ENCODE data around the gene CTBP1. TPM values are rescaled to one million over a fixed set of nuclear protein-coding genes. Genes with fewer than 3 reads are reported as not detected.
A peak's percentile ranks its signal among the peaks of the same experiment; 100 is the strongest.

Gene CTBP1
- total RNA-seq, 2 experiments from 2014 or later: 154 to 162 TPM

- H3K36me3 Mint-ChIP-seq: no peaks in the 10 kb centered on the region
- peaks cover 13% of the 10 kb centered on the region for H3K27me3 Mint-ChIP-seq
- H3K9me3 Mint-ChIP-seq: no peaks in the 10 kb centered on the region
- H3K4me1 Mint-ChIP-seq (ENCODE audit: low read depth): peaks cover 13% of the 10 kb centered on the region
- peak overlapping the region; percentile 33 for H3K27ac Mint-ChIP-seq
- ChIA-PET POLR2A (interaction anchor here (1.1 to 1.5 kb wide), 4 partner anchors 33 to 99 kb away, joined by 5 to 6 read pairs (median 5); partner anchors contain the start of gene CTBP1), CTCF (interaction anchor here (0.9 to 5.0 kb wide), 17 partner anchors 13 to 185 kb away, joined by 3 to 62 read pairs (median 6); no protein-coding TSS in a partner anchor)
- no peak for DNase-seq
- H3K4me3 Mint-ChIP-seq: peak overlapping the region; percentile 74
- intact Hi-C loops (cut with micrococcal nuclease): no loop called here
Observed at GRCh38 chr4:1168191-1169101, 80.5 kb downstream of the CTBP1 start.

GRCh38 chr4:1167244-1167949, 81.5 kb downstream of the CTBP1 start:
- POLR2A ChIA-PET: interaction anchor here (1.1 to 1.5 kb wide), 4 partner anchors 34 to 100 kb away, joined by 5 to 6 read pairs (median 5); partner anchors contain the start of gene CTBP1
- Mint-ChIP-seq H3K9me3 (no peaks in the 10 kb centered on the region), H3K27ac (no peak overlapping the region), H3K4me1 (ENCODE audit: low read depth) (peaks cover 17% of the 10 kb centered on the region), H3K27me3 (peaks cover 12% of the 10 kb centered on the region), H3K36me3 (no peaks in the 10 kb centered on the region), H3K4me3 (peak overlapping the region; percentile 74)
- intact Hi-C loops (cut with micrococcal nuclease): loop anchor here (1.0 to 2.0 kb wide), 7 partner anchors 35 to 184 kb away; partner anchors contain the start of genes CTBP1, MAEA and UVSSA
- DNase-seq: peak; percentile 94
- CTCF ChIA-PET: interaction anchor here (0.6 to 5.0 kb wide), 27 partner anchors 9 to 186 kb away, joined by 3 to 62 read pairs (median 4); partner anchors contain the start of gene MAEA

GRCh38 chr4:1166509-1167243, 82.3 kb downstream of the CTBP1 start:
- Mint-ChIP-seq H3K27me3 (peaks cover 12% of the 10 kb centered on the region), H3K27ac (no peak overlapping the region), H3K4me1 (ENCODE audit: low read depth) (peaks cover 15% of the 10 kb centered on the region), H3K4me3 (peak overlapping the region; percentile 74), H3K9me3 (no peaks in the 10 kb centered on the region), H3K36me3 (no peaks in the 10 kb centered on the region)
- intact Hi-C loops (cut with micrococcal nuclease): loop anchor here (1.0 to 2.0 kb wide), 7 partner anchors 36 to 185 kb away; partner anchors contain the start of genes CTBP1, MAEA and UVSSA
- DNase-seq: no peak
- ChIA-PET POLR2A (interaction anchor here (1.5 kb wide), 2 partner anchors 35 to 82 kb away, joined by 6 read pairs; partner anchors contain the start of gene CTBP1), CTCF (interaction anchor here (0.6 to 5.0 kb wide), 21 partner anchors 10 to 186 kb away, joined by 3 to 62 read pairs (median 6); no protein-coding TSS in a partner anchor)

DNA sequence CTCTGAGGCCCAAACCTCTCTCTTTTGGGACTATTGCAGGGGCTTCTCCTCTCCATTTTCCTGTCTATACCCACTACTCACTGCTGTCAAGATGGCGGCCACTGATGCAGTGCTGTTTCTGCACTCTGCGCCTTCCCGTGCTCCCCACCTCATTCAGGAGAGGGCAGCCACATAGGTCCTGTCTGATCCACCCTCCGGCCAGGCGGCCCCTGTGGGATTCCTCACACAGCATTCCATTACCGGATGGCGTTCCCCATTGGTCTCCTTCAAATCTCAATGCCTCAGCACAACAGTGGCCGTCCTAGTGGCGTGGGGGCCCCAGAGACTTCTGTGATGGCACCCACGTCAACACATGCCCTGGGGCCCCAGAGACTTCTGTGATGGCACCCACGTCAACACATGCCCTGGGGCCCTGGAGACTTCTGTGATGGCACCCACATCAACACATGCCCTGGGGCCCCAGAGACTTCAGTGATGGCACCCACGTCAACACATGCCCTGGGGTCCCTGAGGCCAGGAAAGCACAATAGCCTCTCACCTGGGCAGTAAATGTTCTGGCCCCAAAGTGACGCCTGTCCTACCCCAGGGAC, 83.9 kb downstream of the CTBP1 start:
- intact Hi-C loops (cut with micrococcal nuclease): no loop called here
- POLR2A ChIA-PET: no interaction called here
- CTCF ChIA-PET: interaction anchor here (2.7 to 5.0 kb wide), 2 partner anchors 34 to 103 kb away, joined by 14 to 62 read pairs; no protein-coding TSS in a partner anchor

GRCh38 chr4:1164444-1164843, 84.5 kb downstream of the CTBP1 start:
- Mint-ChIP-seq H3K4me1 (ENCODE audit: low read depth) (peaks cover 11% of the 10 kb centered on the region), H3K27me3 (peaks cover 5% of the 10 kb centered on the region), H3K36me3 (no peaks in the 10 kb centered on the region), H3K27ac (no peak overlapping the region), H3K9me3 (no peaks in the 10 kb centered on the region), H3K4me3 (no peak overlapping the region)
- intact Hi-C loops (cut with micrococcal nuclease): no loop called here
- ChIA-PET POLR2A (no interaction called here), CTCF (interaction anchor here (2.5 kb wide), 1 partner anchor 104 kb away, joined by 18 read pairs; no protein-coding TSS in a partner anchor)
- DNase-seq: no peak

More for the DNA sequence above, 83.9 kb downstream of the CTBP1 start:
- Mint-ChIP-seq H3K36me3 (no peaks in the 10 kb centered on the region), H3K4me1 (ENCODE audit: low read depth) (peaks cover 11% of the 10 kb centered on the region), H3K4me3 (no peak overlapping the region), H3K27me3 (peaks cover 6% of the 10 kb centered on the region), H3K27ac (no peak overlapping the region), H3K9me3 (no peaks in the 10 kb centered on the region)
- no peak for DNase-seq

DNA sequence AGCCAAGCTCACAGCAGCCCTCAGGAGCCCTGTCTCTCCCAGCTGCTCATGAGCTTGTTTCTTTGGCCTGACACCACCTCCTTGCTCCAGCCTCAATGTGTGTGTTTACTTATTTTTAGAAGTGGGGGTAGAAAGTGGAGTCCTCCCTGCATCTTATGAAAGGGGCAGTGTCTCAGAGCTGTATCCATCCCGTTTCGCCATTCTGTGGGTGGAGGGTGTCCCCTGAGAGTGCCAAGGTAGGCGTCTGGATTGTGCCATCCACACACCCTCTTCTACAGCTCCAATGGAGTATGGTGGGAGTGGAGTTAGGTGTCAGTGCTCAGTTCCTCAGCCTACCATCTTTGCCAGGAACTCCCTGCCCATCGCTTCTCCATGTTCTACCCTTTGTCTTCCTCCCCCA, 84.9 kb downstream of the CTBP1 start:
- Mint-ChIP-seq H3K27ac (no peak overlapping the region), H3K4me3 (no peak overlapping the region), H3K4me1 (ENCODE audit: low read depth) (peaks cover 11% of the 10 kb centered on the region), H3K9me3 (no peaks in the 10 kb centered on the region), H3K27me3 (peaks cover 3% of the 10 kb centered on the region), H3K36me3 (no peaks in the 10 kb centered on the region)
- CTCF ChIA-PET: interaction anchor here (1.2 to 2.5 kb wide), 2 partner anchors 33 to 104 kb away, joined by 3 to 18 read pairs; no protein-coding TSS in a partner anchor
- no peak for DNase-seq
- POLR2A ChIA-PET: no interaction called here
- intact Hi-C loops (cut with micrococcal nuclease): no loop called here

Other genes starting within 250 kb of the CTBP1 start
- 10 to 100 TPM; 12.2 to 15.1 TPM for gene FGFRL1, start 237.5 kb downstream of the CTBP1 start, total RNA-seq
- 1 to 10 TPM in 1 of 2 experiments, under 1 TPM in 1; 0.87 to 1.4 TPM for gene RNF212, start 135.6 kb downstream of the CTBP1 start, total RNA-seq
- 1 to 10 TPM; 9.0 to 9.5 TPM for gene SPON2, start 76.5 kb downstream of the CTBP1 start, total RNA-seq
- 10 to 100 TPM; 47.3 to 50.3 TPM for gene MAEA, start 40.8 kb upstream of the CTBP1 start, total RNA-seq
- 10 to 100 TPM; 20.2 to 21.5 TPM for gene UVSSA, start 98.1 kb upstream of the CTBP1 start, total RNA-seq
- gene NKX1-1, start 157.3 kb upstream of the CTBP1 start, total RNA-seq: not detected